SK-N-SH (cell line): ENCODE measurements around the gene TBRG1. TPM values are rescaled to one million over a fixed set of nuclear protein-coding genes. Genes with fewer than 3 reads are reported as not detected.

Experiments used
- CTCF ChIA-PET: fragments of 300-600, 350-600 bp; formaldehyde crosslinking; extraction: SDS; loops from one replicate; lab custom pipeline; 2021; lab: Yijun Ruan, JAX
- POLR2A ChIA-PET: fragments of 350-600 bp; sonication (Branson Sonifier 250); formaldehyde crosslinking; extraction: SDS; loops from one replicate; lab custom pipeline; 2020; ENCODE audit warnings: antibody characterized with exemption, inconsistent platforms; lab: Yijun Ruan, JAX
- DNase-seq: peaks from one replicate; pipeline ENCODE4 v3.0.0; 2012
- H2AFZ ChIP-seq: fragments of 200-600 bp; sonication (generic); 2 replicates; pipeline ENCODE4 v1.8.1; 2016; ENCODE audit warnings: antibody characterized with exemption, mild to moderate bottlenecking, low read depth
- H3F3A ChIP-seq: fragments of 200-600 bp; sonication (generic); replicated peaks from 2 replicates; pipeline ENCODE3; 2016; ENCODE audit warnings: antibody characterized with exemption, mild to moderate bottlenecking; ENCODE audit not compliant: insufficient read depth
- H3K27ac ChIP-seq, 2 experiments: fragments of 200-500 bp in 1 of 2; fragments of 200-600 bp in 1 of 2; sonication (Bioruptor generic) in 1 of 2; sonication (generic), shearing (Covaris generic) in 1 of 2; 2 replicates each; pipeline versions ENCODE4 v1.5.1 to v1.6.1; 2014 to 2016; ENCODE audit warnings: low read depth in 2 of 2, inconsistent platforms in 1 of 2, low read length in 1 of 2, mild to moderate bottlenecking in 1 of 2, mixed read lengths in 1 of 2
- H3K27me3 ChIP-seq: fragments of 200-600 bp; sonication (generic), shearing (Covaris generic); 2 replicates; pipeline ENCODE4 v1.6.1; 2016; ENCODE audit warnings: mixed run types; ENCODE audit not compliant: insufficient read depth
- H3K36me3 ChIP-seq, 2 experiments: fragments of 200-500 bp in 1 of 2; fragments of 200-600 bp in 1 of 2; sonication (Bioruptor generic) in 1 of 2; sonication (generic) in 1 of 2; replicated peaks in 1 of 2; 2 replicates each; pipeline versions ENCODE3 to v1.5.1; 2014 to 2016; ENCODE audit warnings: low read length in 1 of 2, mild to moderate bottlenecking in 1 of 2; ENCODE audit not compliant: insufficient read depth in 2 of 2, control insufficient read depth in 1 of 2
- H3K4me1 ChIP-seq, 2 experiments: fragments of 200-500 bp in 1 of 2; fragments of 200-600 bp in 1 of 2; sonication (Bioruptor generic) in 1 of 2; sonication (generic), shearing (Covaris generic) in 1 of 2; 2 replicates each; pipeline versions ENCODE4 v1.5.1 to v1.6.1; 2014 to 2016; ENCODE audit warnings: low read depth in 1 of 2, low read length in 1 of 2, mixed run types in 1 of 2; ENCODE audit not compliant: insufficient read depth in 2 of 2, control insufficient read depth in 1 of 2
- H3K4me2 ChIP-seq: fragments of 200-600 bp; sonication (generic), shearing (Covaris generic); 2 replicates; pipeline ENCODE4 v1.6.1; 2017; ENCODE audit warnings: mixed run types
- H3K4me3 ChIP-seq, 2 experiments: fragments of 200-500 bp in 1 of 2; fragments of 200-600 bp in 1 of 2; sonication (Bioruptor generic) in 1 of 2; sonication (generic), shearing (Covaris generic) in 1 of 2; 2 replicates each; pipeline versions ENCODE4 v1.5.1 to v1.8.1; 2014 to 2016; ENCODE audit warnings: low read depth in 2 of 2, inconsistent platforms in 1 of 2, low read length in 1 of 2, mild to moderate bottlenecking in 1 of 2, mixed read lengths in 1 of 2, moderate library complexity in 1 of 2
- H3K79me2 ChIP-seq: fragments of 200-600 bp; sonication (generic); 2 replicates; pipeline ENCODE4 v1.8.1; 2017; ENCODE audit warnings: mild to moderate bottlenecking; ENCODE audit not compliant: insufficient read depth
- H3K9ac ChIP-seq: fragments of 200-600 bp; sonication (generic); 2 replicates; pipeline ENCODE4 v1.6.1; 2017; ENCODE audit warnings: mixed run types
- H3K9me2 ChIP-seq: fragments of 200-600 bp; sonication (generic); 2 replicates; pipeline ENCODE4 v1.6.1; 2017; ENCODE audit warnings: mixed run types
- H3K9me3 ChIP-seq: fragments of 200-600 bp; sonication (generic); 2 replicates; pipeline ENCODE4 v1.6.1; 2017; ENCODE audit warnings: mixed run types, mild to moderate bottlenecking, moderate library complexity
- H4K20me1 ChIP-seq: fragments of 200-600 bp; sonication (generic); 2 replicates; pipeline ENCODE4 v1.6.1; 2017; ENCODE audit warnings: mild to moderate bottlenecking, mixed run types; ENCODE audit not compliant: insufficient read depth
- EP300 ChIP-seq, 2 experiments: IDR thresholded peaks; 2 replicates each; pipeline versions ENCODE4 v1.4.0 to v1.6.1; 2012; ENCODE audit warnings: borderline replicate concordance in 1 of 2, low read depth in 1 of 2, low read length in 1 of 2
- FOSL2 ChIP-seq: IDR thresholded peaks from 2 replicates; pipeline ENCODE4 v1.4.0; 2012; ENCODE audit warnings: low read depth, mild to moderate bottlenecking, moderate library complexity, borderline replicate concordance
- FOXJ3 ChIP-seq: sonication (generic); formaldehyde crosslinking; IDR thresholded peaks from 2 replicates; pipeline ENCODE4 v1.5.1; 2020; ENCODE audit warnings: mild to moderate bottlenecking, missing genetic modification reagents
- FOXM1 ChIP-seq: IDR thresholded peaks from 2 replicates; pipeline ENCODE4 v1.4.0; 2012; ENCODE audit warnings: low read depth, mild to moderate bottlenecking
- MEF2A ChIP-seq: IDR thresholded peaks from 2 replicates; pipeline ENCODE4 v1.4.0; 2012; ENCODE audit warnings: low read depth, borderline replicate concordance
- MXI1 ChIP-seq: IDR thresholded peaks from 2 replicates; pipeline ENCODE4 v1.6.1; 2012; ENCODE audit warnings: mild to moderate bottlenecking, low read depth, low read length, improper control_type of control experiment
- NFIC ChIP-seq: IDR thresholded peaks from 2 replicates; pipeline ENCODE4 v1.4.0; 2012; ENCODE audit warnings: borderline replicate concordance
- RAD21 ChIP-seq: IDR thresholded peaks from 2 replicates; pipeline ENCODE4 v1.6.1; 2012; ENCODE audit warnings: mild to moderate bottlenecking, low read length
- RFX5 ChIP-seq: IDR thresholded peaks from 2 replicates; pipeline ENCODE4 v1.6.1; 2012; ENCODE audit warnings: mild to moderate bottlenecking, improper control_type of control experiment, low read length
- RXRA ChIP-seq: IDR thresholded peaks from 2 replicates; pipeline ENCODE4 v1.4.0; 2012; ENCODE audit warnings: low read depth, mild to moderate bottlenecking, borderline replicate concordance
- SMC3 ChIP-seq: IDR thresholded peaks from 2 replicates; pipeline ENCODE4 v1.6.1; 2012; ENCODE audit warnings: low read depth, low read length, improper control_type of control experiment
- USF1 ChIP-seq: IDR thresholded peaks from 2 replicates; pipeline ENCODE4 v1.4.0; 2012; ENCODE audit warnings: low read depth, borderline replicate concordance
- WGBS: methylation state at CpG from one replicate; pipeline ENCODE4 v1.1.6; 2017; ENCODE audit warnings: low lambda C conversion rate; 5-methylcytosine and 5-hydroxymethylcytosine counted together
- polyA plus RNA-seq, 3 experiments: library from polyadenylated mRNA; depleted of rRNA; stranded (reverse); fragments of >200 nt; gene quantifications; 2 replicates each; pipeline ENCODE4 v1.2.3, GENCODE V29; 2012
- TF ChIP-seq, protein P1 (sequence below): IDR thresholded peaks from 2 replicates; pipeline ENCODE4 v1.4.0; 2012; ENCODE audit warnings: low read depth, borderline replicate concordance
- TF ChIP-seq, protein P2 (sequence below): IDR thresholded peaks from 2 replicates; pipeline ENCODE4 v1.4.0; 2012; ENCODE audit warnings: low read depth

Gene TBRG1
- polyA plus RNA-seq, 1 of the 3 experiments (the other 2 are of a cell fraction) = 22.0 TPM

DNA sequence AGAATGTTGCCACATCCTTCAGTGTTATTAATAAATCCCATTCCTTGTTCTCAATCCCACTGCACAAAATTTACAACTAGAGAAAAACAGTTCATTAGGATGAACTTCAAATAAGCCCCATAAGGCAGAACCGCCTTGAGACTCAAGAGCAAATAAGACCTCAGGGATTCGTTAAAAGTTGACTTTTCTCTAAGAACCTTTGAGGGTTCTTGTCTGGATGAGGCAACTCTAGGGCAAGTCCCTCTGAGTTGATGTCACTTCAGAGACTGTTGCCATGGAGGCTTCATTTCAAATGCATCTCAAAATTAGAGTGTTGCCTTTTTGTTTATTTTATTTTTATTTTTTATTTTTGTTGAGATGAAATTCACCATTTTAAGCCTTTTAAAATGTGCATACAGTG lies 31.2 kb upstream of the TBRG1 start:
- ChIA-PET POLR2A (no interaction called here), CTCF (no interaction called here)
- 3% methylated on average over 2 of the region's 2 CpGs for WGBS
- Histone ChIP-seq H3F3A (no peaks in the 10 kb centered on the region), H3K36me3 (no peaks in the 10 kb centered on the region), H3K9me2 (no peaks in the 10 kb centered on the region), H3K4me2 (no peak overlapping the region), H3K79me2 (no peaks in the 10 kb centered on the region), H3K4me1 (no peaks in the 10 kb centered on the region), H4K20me1 (no peaks in the 10 kb centered on the region), H3K9ac (no peak overlapping the region), H2AFZ (no peak overlapping the region), H3K9me3 (no peaks in the 10 kb centered on the region), H3K27ac (no peak overlapping the region), H3K4me3 (no peak overlapping the region), H3K27me3 (peaks cover 33% of the 10 kb centered on the region; the same call in 1 of the 2 replicates)
- no peak for DNase-seq
- TF ChIP-seq SMC3 = no peak

DNA sequence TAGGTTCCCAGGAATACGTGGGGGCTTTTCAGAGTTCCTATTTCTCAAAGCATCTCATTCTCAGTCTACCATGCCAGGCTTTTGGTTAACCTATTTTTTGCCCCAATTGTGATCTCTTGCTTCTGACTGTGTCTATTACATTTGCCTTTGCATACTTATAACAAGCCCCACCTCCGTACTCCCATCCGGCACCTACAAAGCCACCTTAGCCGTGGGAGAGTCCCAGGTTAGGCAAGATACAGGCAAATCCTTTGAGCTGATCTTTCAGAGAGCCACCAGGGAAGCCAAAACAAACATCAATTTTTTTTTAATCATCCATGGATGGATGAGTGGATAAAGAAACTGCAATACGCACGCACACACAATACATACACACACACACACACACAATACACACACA lies 30.0 kb upstream of the TBRG1 start:
- no peak for DNase-seq
- Histone ChIP-seq H3K4me1 (no peaks in the 10 kb centered on the region), H3K27ac (no peak overlapping the region), H3K4me2 (no peak overlapping the region), H3K27me3 (peaks cover 34% of the 10 kb centered on the region; the same call in 1 of the 2 replicates), H3K4me3 (no peak overlapping the region), H3K9ac (no peak overlapping the region), H3K9me2 (no peaks in the 10 kb centered on the region), H3K79me2 (no peaks in the 10 kb centered on the region), H3F3A (peaks cover 3% of the 10 kb centered on the region), H4K20me1 (no peaks in the 10 kb centered on the region), H2AFZ (no peak overlapping the region), H3K36me3 (no peaks in the 10 kb centered on the region), H3K9me3 (no peaks in the 10 kb centered on the region)
- TF ChIP-seq, protein P1, sequence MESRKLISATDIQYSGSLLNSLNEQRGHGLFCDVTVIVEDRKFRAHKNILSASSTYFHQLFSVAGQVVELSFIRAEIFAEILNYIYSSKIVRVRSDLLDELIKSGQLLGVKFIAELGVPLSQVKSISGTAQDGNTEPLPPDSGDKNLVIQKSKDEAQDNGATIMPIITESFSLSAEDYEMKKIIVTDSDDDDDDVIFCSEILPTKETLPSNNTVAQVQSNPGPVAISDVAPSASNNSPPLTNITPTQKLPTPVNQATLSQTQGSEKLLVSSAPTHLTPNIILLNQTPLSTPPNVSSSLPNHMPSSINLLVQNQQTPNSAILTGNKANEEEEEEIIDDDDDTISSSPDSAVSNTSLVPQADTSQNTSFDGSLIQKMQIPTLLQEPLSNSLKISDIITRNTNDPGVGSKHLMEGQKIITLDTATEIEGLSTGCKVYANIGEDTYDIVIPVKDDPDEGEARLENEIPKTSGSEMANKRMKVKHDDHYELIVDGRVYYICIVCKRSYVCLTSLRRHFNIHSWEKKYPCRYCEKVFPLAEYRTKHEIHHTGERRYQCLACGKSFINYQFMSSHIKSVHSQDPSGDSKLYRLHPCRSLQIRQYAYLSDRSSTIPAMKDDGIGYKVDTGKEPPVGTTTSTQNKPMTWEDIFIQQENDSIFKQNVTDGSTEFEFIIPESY = no peak
- no peak for TF ChIP-seq RFX5
- no peak for TF ChIP-seq FOSL2
- TF ChIP-seq MXI1 = no peak
- TF ChIP-seq RXRA = no peak
- TF ChIP-seq, protein P2, sequence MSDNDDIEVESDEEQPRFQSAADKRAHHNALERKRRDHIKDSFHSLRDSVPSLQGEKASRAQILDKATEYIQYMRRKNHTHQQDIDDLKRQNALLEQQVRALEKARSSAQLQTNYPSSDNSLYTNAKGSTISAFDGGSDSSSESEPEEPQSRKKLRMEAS = no peak
- TF ChIP-seq NFIC = no peak
- no peak for TF ChIP-seq MEF2A
- TF ChIP-seq FOXM1 = no peak
- TF ChIP-seq FOXJ3 (CRISPR knock-in tag) = no peak
- no peak for TF ChIP-seq EP300 (IDR thresholded peaks at IDR 0.05; ENCODE audit: borderline replicate concordance in 1 of 2, low read depth in 1 of 2, low read length in 1 of 2)
- TF ChIP-seq RAD21 = no peak
- no peak for TF ChIP-seq USF1
- POLR2A ChIA-PET = no interaction called here
- WGBS = 13% methylated on average over 6 of the region's 6 CpGs
- CTCF ChIA-PET = no interaction called here
